Uterus (tissue), 4 donors: Measurements from ENCODE around the gene KCNQ5. TPM values are rescaled to one million over a fixed set of nuclear protein-coding genes. Genes with fewer than 3 reads are reported as not detected.

Experiments used
- DNase-seq, 2 donors: peaks; one replicate each; pipeline ENCODE4 v3.0.0-alpha.2; 2019 to 2020
- H3K27ac ChIP-seq, 2 donors: fragments of 200-600 bp; sonication (generic); 1 replicate in 1 of 2; 2 replicates in 1 of 2; pipeline ENCODE4 v1.5.1; 2016 to 2018
- H3K27me3 ChIP-seq, 2 donors: fragments of 200-600 bp; sonication (generic); one replicate each; pipeline ENCODE4 v1.5.1; 2018 to 2019; ENCODE audit warnings: control low read depth in 1 of 2
- H3K36me3 ChIP-seq, 2 donors: fragments of 200-600 bp; sonication (generic); one replicate each; pipeline ENCODE4 v1.5.1; 2019; ENCODE audit warnings: control low read depth in 1 of 2
- H3K4me1 ChIP-seq, 2 donors: fragments of 200-600 bp; sonication (generic); one replicate each; pipeline ENCODE4 v1.5.1; 2018 to 2019; ENCODE audit warnings: control low read depth in 1 of 2
- H3K4me3 ChIP-seq, 2 donors: fragments of 200-600 bp; sonication (generic); 1 replicate in 1 of 2; 2 replicates in 1 of 2; pipeline ENCODE4 v1.5.1; 2018 to 2019; ENCODE audit warnings: mild to moderate bottlenecking in 1 of 2
- H3K9me3 ChIP-seq, 2 donors: fragments of 200-600 bp; sonication (generic); one replicate each; pipeline ENCODE4 v1.5.1; 2019; ENCODE audit warnings: control low read depth in 1 of 2
- CTCF ChIP-seq, 4 experiments: fragments of 200-600 bp in 2 of 4; fragments of 450-650 bp in 2 of 4; sonication (generic) in 2 of 4; IDR thresholded peaks; one replicate each; pipeline ENCODE4 v1.5.1; 2016 to 2019; ENCODE audit warnings: antibody characterized with exemption in 4 of 4, mild to moderate bottlenecking in 2 of 4, moderate library complexity in 1 of 4
- POLR2A ChIP-seq, 2 donors: fragments of 450-650 bp; IDR thresholded peaks; one replicate each; pipeline ENCODE4 v1.6.1; 2016; ENCODE audit warnings: antibody characterized with exemption in 2 of 2, mild to moderate bottlenecking in 1 of 2, moderate library complexity in 1 of 2
- intact Hi-C: fragments of 100-400 bp; cut with DNase I; formaldehyde crosslinking; loops from one replicate; pipeline ENCODE4 v1.15.1; 2023; ENCODE audit warnings: low total_unique reads
- total RNA-seq, 4 donors: library from RNA; depleted of rRNA in 3 of 4; stranded (reverse); fragments of >200 nt in 3 of 4; gene quantifications; one replicate each; pipeline versions ENCODE4 v1.1.0 to v1.2.4, GENCODE V29; 2014 to 2023
- donor health status: DM: yes; HTN: yes; CAD: no.

The KCNQ5 gene
- total RNA-seq, 4 donors from 2014 or later: 0.34 to 2.4 TPM; not detected in 2

DNA sequence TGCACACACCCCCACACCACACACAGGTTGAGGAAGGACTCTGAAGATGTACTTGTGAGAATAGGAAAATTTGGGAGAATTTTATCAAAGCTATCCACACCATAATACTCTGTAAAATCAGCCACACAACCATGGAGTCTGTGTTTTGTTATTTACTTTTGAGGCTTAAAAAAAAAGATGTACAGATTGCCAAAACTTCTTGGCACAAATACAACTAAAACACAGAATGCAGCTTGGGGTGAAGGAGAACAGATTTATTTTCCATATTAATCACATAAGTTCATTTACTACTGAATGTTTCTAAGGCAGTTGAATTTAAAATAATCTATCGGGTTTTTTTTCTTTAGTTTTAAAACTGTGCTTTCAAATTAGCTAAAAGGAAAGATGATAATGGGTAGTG lies 32.8 kb upstream of the KCNQ5 start:
- no peak for DNase-seq
- TF ChIP-seq CTCF (IDR thresholded peaks at IDR 0.05) (no peak), POLR2A (IDR thresholded peaks at IDR 0.05) (no peak)
- intact Hi-C loops: no loop called here
- Histone ChIP-seq H3K36me3 (no peaks in the 10 kb centered on the region), H3K4me1 (no peaks in the 10 kb centered on the region), H3K27ac (no peak overlapping the region), H3K9me3 (no peaks in the 10 kb centered on the region), H3K4me3 (no peak overlapping the region), H3K27me3 (no peaks in the 10 kb centered on the region)

DNA sequence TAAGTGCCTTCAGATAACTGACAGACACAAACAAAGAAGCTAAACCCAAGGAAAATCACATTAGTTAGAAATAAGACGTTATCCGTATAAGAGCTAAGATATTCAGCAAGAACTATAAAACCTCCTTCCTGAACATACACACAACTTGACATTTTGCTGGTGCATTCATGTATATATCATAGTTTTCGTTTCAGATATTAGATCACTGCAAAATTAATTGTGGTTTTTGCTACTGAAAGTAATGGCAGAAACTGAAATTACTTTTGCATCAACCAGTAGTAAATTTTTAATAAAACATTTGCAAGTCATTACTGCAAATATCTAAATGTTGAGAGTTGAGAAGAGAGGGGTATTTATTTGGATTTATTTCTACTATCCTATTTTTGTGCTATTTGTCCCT lies 26.1 kb upstream of the KCNQ5 start:
- Histone ChIP-seq H3K9me3 (no peaks in the 10 kb centered on the region), H3K27me3 (no peaks in the 10 kb centered on the region), H3K27ac (no peak overlapping the region), H3K36me3 (no peaks in the 10 kb centered on the region), H3K4me3 (no peak overlapping the region), H3K4me1 (no peaks in the 10 kb centered on the region)
- no peak for TF ChIP-seq CTCF (IDR thresholded peaks at IDR 0.05)
- no peak for TF ChIP-seq POLR2A (IDR thresholded peaks at IDR 0.05)
- intact Hi-C loops: no loop called here
- no peak for DNase-seq

DNA sequence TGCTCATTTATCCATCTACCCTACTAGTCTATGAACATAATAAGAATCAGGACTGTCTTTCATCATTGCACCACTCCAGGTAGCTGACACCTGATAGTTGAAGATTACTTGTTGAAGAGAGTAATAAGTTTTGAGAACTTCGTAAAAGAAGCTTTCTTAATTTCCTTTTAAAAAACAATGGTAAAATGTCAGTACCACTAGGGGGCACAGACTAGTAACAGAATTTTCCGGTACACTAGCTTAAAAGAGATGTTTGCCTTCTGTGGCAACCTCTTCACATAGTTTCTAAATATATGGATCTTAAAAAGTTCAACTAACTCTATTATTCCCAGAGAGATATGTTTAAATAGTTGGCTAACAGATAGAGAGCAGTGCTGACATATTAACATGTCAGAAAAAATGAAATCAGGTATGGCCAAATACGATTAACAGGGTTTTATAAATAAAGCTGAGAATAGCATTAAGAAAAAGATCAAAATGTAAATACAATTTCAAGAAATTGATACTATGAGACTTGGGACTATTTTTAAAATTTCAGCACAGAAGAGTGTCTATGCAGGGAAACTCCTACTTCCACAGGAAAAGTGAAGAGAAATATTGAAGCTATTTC lies 5.4 kb upstream of the KCNQ5 start:
- intact Hi-C loops: no loop called here
- Histone ChIP-seq H3K27me3 (no peaks in the 10 kb centered on the region), H3K4me1 (peaks cover 0 to 7% of the 10 kb centered on the region in 2 donors), H3K9me3 (no peaks in the 10 kb centered on the region), H3K36me3 (no peaks in the 10 kb centered on the region), H3K27ac (no peak overlapping the region), H3K4me3 (no peak overlapping the region)
- DNase-seq: no peak
- TF ChIP-seq POLR2A (IDR thresholded peaks at IDR 0.05) (no peak), CTCF (IDR thresholded peaks at IDR 0.05) (peak in 1 of 4 experiments; percentile 24)

GRCh38 chr6:72617721-72618120 lies 4.1 kb upstream of the KCNQ5 start:
- no peaks in the 10 kb centered on the region for H3K27me3 ChIP-seq
- TF ChIP-seq CTCF (IDR thresholded peaks at IDR 0.05) (no peak), POLR2A (IDR thresholded peaks at IDR 0.05) (no peak)
- H3K9me3 ChIP-seq: no peaks in the 10 kb centered on the region
- H3K4me1 ChIP-seq: peaks cover 0 to 17% of the 10 kb centered on the region in 2 donors
- no peaks in the 10 kb centered on the region for H3K36me3 ChIP-seq
- H3K27ac ChIP-seq: no peak overlapping the region
- no peak overlapping the region for H3K4me3 ChIP-seq
- intact Hi-C loops: no loop called here
- DNase-seq: no peak

DNA sequence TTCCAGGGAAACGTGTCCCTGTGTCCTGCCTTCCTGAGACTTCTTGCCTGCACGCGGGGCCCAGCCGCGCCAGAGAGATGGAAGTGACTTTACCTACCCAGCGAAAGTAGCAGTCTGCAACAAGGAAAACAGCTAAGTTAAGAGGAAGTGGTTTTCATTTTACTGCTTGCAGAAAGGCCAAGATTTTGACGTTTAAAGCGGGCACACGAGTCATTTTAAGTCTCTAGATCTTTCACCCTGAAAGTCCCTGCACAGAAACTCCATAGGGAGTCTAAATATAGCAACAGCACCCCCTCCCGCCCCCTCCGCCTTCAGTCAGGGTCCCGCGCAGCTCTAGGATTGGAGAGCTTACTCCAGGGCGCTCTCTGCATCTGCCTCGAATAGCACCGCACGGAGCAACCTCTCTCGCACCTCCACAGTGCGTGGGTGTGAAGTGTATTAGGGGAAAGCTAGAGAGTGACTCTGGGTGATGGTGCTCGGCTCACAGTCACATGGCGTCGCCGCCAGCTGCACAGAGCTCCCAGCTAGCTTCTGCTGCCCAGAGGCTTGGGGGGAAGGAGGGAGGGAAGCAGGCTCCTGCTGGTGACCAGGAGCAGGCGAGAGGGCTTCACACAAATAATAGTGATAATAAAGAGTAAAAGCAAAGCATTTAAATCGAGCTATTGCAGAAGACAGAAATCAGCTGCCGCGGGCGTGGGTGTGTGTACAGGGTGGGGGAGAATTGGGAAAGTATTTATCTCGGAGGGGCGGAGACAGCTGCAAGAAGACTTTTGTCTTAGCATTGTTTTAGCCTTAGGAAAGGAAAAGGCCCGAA lies 1.8 kb upstream of the KCNQ5 start:
- intact Hi-C loops: no loop called here
- H3K27me3 ChIP-seq: peaks cover 0 to 14% of the 10 kb centered on the region in 2 donors
- no peaks in the 10 kb centered on the region for H3K36me3 ChIP-seq
- H3K4me1 ChIP-seq: peaks cover 0 to 17% of the 10 kb centered on the region in 2 donors
- peak overlapping the region in 1 of 2 donors; percentile 7 for H3K4me3 ChIP-seq
- H3K27ac ChIP-seq: no peak overlapping the region
- DNase-seq: no peak
- H3K9me3 ChIP-seq: no peaks in the 10 kb centered on the region
- TF ChIP-seq CTCF (IDR thresholded peaks at IDR 0.05) (no peak), POLR2A (IDR thresholded peaks at IDR 0.05) (no peak)
